HG03135 (cell line): ENCODE results near the gene ASXL1.
"Not testable (repeated sequence)": the region's sequence is repeated elsewhere in the genome, so short reads cannot be mapped to it uniquely, and the experiment has no call there.

Source experiments
- ATAC-seq: cut with Tn5 transposase; IDR thresholded peaks from one replicate; pipeline ENCODE4 v1.9.1; 2021; ENCODE audit warnings: mild to moderate bottlenecking, moderate library complexity; ENCODE audit not compliant: unreplicated experiment

The ASXL1 gene

DNA sequence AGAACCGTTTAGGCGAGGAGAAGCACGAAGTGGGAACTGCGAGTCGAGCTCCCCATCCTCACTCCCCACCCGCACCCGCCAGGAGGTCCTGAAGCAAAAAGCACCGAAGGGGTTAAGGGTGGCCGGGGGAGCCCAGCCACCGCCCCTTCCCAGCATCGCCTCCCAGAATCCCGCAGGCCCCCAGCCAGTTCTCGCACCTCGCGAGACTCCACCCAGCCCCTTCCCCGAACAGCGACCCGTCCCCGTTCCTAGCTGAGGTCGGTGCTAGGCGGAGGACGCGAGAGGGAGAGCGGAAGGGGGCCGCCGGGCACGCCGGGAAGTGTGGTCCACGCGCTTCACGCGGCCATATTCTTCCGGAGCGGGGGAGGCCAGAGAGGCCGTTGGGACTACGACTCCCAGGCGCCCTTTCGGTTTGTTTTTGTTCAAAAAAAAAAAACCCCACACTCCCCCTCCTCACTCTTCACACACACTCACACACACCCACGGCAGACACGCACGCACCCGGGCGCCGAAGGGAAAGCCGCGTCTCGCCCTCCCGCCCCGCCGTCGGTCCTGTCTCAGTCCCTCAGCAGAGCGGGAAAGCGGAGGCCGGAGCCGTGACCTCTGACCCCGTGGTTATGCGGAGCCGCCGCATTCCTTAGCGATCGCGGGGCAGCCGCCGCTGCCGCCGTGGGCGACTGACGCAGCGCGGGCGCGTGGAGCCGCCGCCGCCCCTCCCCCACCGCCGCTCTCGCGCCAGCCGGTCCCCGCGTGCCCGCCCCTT lies at the start of gene ASXL1:
Gene ASXL1, plus strand, starts transcription at position 463 of the 763 bp plus-strand sequence. CDS start 445 bp downstream, outside the sequence.
- ATAC-seq: peak; percentile 77

DNA sequence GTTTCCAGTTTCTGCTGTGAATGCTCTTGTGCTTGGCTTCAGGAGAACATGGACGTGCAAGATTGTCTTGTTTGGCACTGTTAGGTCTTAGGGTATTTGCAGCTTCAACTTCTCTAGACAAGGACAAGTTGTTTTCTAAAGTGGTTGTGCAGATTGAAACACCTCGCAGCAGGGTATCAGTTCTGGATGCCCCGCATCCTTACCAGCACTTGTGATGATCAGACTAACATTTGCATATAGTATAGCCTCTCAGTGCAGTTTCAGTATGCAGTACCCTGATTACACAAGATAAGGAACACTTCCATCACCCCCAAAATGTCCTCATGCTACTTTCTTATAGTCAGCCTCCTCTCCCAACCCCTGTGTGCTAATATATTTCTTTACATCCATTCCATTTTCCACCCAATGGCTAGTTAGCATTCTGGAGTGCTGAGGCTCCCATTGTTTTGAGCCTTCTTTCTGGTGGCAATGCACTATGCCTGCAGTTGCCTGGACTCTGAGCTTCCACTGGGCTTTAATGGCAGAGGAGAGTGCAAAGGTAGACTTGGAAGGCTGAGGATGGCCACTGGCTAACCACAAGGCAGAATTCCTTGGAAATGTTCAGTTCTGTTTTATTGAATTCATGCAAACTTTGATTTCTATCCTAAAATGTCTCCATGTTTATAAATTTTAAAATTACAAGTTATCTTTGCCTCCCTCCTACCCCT lies 45.3 kb upstream of the ASXL1 start:
- no peak for ATAC-seq

DNA sequence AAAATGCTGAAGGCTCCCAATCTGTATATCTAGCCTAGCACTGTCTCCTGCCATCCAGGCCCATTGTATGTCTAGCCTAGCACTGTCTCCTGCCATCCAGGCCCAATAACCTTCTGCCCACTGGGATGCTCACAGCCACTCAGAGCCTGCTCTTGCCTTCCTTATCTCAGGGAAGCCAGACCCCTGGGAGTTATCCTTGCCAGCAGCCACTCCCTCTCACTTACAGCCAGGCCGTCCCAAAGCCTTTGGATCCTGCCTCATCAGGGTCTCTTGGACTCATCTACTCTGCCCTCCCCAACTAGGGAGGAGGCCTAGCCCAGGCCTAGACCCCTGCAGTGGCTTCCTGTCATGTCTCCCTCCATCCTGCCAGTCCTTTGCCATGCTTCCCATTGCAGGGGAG lies 43.4 kb upstream of the ASXL1 start:
- ATAC-seq: no peak

DNA sequence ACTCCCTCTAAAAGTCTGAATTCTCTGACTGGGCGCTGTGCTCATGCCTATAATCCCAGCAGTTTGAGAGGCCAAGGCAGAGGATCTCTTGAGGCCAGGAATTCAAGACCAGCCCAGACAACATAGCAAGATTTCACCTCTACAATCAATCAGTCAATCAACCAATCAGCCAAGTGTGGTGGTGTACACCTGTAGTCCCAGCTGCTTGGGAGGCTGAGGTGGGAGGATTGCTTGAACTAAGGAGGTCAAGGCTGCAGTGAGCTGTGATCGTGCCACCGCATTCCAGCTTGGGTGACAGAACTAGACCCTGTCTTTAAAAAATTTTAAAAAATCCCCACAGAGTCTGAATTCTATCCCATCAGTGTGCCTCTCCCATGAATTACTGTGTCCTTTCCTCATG lies 42.7 kb upstream of the ASXL1 start:
- no peak for ATAC-seq

DNA sequence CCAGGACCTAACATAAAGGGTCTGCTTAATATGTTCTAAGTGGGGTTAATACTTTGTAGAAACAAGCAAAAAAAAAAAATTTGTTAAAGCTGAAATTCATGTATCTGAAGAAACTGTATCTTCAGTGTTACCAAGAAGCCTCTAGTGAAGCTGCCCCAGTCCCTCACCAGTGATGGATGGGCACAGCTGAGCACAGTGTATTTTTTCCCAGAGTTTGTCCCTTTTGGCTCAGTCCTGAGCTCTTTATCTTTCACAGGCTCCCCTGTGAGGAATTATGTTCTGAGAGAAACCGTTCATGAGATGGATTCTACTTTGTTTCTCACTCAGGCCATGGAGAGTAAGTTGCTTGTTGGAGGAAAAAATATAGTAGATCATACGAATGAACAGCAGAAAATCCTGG lies 42.2 kb upstream of the ASXL1 start:
- no peak for ATAC-seq

DNA sequence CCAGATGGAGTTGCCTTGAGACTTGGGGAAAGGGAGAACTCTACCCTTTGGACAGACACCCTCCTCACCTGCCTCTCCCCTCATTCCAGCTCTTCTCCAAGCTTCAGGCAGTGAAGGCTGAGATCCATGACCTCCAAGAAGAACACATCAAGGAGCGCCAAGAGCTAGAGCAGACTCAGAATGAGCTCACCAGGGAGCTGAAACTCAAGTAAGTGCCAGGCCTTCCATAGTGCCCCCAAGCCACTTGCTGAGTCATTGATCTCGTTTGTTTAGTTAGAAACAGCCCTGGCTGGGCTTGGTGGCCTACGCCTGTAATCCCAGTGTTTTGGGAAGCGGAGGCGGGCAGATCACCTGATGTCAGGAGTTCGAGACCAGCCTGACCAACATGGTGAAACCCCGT lies 41.5 kb upstream of the ASXL1 start:
- no peak for ATAC-seq

DNA sequence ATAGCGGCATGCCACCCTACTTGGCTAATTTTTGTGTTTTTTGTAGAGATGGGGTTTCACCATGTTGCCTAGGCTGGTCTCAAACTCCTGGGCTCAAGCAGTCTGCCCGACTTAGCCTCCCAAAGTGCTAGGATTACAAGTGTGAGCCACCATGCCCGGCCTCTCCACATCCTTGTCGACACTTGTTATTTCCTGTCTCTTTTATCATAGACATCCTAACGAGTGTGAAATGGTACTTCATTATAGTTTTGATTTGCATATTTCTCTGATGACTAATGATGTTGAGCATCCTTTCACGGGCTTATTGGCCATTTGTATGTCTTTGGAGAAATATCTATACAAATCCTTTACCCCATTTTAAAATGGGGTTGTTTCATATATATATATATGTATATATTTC lies 39.0 kb upstream of the ASXL1 start:
- no peak for ATAC-seq

DNA sequence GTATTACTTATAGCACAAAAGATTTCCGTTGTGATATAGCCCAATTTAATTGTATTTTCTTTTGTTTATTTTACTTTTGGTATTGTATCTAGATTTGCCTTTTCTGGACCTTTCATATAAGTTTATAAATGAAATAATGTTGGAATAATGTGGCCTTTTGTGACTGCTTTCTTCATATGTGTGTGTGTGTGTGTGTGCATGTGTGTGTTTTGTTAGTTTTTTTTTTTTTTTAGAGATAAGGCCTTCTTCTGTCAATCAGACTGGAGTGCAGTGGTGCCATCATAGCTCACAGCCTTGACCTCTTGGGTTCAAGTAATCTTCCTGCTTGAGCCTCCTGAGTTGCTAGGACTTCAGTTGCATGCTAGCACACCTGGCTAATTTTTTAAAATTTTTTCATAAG lies 37.8 kb upstream of the ASXL1 start:
- ATAC-seq: no peak

DNA sequence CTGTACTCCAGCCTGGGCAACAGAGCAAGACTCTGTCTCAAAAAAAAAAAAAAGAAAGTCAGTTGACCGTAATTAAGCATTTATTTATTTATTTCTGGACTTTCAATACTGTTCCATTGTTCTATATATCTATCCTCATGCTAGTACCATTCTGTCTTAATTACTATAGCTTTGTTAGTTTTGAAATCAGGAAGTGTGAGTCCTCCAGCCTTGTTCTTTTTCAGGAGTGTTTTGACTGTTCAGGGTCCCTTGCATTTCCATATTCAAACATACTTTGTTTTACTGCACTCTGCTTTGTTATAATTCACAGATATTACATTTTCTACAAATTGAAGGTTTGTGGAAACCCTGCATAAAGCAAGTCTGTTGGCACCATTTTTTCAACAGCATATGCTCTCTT lies 36.7 kb upstream of the ASXL1 start:
- ATAC-seq: no peak

DNA sequence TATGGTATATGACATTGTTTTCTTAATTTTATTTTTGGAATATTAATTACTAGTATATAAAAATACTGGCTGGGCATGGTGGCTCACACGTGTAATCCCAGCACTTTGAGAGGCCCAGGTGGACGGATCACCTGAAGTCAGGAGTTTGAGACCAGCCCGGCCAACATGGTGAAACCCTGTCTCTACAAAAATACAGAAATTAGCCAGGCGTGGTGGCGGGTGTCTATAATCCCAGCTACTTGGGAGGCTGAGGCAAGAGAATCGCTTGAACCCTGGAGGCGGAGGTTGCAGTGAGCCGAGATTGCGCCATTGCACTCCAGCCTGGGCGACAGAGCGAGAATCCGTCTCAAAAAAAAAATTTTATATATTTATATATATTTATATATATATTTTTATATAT lies 35.9 kb upstream of the ASXL1 start:
- not testable (repeated sequence) for ATAC-seq

DNA sequence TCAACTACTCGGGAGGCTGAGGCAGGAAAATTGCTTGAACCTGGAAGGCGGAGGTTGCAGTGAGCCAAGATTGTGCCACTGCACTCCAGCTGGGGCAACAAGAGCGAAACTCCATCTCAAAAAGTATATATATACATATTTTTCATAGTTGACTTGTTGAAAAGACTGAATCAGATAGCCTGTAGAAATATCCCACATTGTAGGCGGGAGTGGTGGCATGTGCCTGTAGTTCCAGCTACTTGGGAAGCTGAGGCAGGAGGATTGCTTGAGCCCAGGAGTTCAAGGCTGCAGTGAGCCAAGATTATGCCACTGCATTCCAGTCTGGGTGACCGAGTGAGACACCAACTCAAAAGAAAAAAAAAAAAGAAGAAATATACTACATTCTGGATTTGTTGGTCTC lies 34.4 kb upstream of the ASXL1 start:
- not testable (repeated sequence) for ATAC-seq

DNA sequence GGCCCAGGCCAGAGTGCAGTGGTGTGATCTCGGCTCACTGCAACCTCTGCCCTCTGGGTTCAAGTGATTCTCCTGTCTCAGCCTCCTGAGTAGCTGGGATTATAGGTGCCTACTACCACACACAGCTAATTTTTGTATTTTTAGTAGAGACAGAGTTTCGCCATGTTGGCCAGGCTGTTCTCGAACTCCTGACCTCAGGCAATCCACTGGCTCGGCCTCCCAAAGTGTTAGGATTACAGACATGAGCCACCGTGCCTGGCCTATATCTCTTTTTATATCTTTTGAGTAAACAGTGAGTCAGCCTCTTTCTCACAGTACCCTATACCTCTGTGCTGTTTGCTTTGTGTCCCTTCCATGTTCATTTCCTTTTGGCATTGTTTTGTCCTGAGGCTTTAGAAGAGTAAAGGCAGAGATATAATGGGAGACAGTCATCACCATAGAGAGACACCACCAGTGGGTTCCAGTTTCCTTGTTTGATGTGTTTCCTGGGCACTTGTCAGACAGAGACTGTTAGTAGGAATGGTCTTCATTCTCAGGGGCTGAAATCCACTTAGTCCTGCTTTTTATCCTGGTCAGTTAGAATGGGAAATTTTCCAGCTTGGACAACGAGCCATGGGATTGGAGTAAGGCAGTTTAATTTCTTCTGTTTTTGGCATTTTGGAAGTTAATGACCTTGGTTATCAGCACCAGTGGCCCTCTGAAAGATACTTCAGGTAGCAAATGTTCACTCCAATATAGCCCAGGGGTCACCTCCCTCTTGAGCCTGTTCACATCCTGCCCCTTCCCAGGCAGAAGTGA lies 32.2 kb upstream of the ASXL1 start:
- ATAC-seq: no peak

DNA sequence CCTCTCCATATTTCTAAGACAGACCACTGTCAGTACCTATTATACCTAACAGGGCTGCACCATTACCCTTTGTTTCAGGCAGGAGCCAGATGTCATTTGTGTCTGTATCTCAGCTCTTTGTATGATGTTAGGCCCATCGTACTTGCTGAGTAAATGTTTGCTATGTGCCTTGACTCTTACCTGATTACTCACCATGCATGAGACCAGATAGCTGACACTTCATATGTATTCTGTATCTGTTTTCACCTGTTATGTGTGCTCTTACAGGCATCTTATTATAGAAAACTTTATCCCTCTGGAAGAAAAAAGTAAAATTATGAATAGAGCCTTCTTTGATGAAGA lies 31.7 kb upstream of the ASXL1 start:
- ATAC-seq: no peak

DNA sequence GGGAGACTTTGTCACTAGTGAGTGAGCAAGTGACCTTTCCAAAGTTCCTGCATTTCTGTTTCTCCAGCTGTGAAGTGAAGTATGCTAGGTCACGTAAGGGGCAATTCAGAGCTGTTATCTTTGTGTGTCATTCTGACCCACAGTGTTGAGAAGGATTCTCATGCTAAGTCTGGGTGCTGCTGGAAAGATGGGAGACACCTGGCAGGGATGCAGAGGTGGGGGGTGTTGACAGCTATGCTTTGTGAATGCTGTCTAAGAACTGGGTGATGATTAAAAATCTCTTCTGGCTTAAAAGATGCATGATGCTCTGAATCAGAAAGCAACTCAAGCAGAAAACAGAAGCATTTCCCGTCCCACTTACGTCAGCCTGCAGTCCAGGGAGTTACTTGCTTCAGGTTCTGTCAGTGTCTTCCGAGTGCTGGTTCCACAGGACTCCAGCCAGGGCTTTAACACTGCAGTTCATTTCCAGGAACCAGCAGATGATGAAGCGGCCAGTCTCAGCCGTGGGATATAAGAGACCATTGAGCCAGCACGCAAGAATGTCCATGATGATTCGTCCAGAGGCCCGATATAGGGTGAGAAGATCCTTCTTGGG lies 30.9 kb upstream of the ASXL1 start:
- ATAC-seq: no peak

DNA sequence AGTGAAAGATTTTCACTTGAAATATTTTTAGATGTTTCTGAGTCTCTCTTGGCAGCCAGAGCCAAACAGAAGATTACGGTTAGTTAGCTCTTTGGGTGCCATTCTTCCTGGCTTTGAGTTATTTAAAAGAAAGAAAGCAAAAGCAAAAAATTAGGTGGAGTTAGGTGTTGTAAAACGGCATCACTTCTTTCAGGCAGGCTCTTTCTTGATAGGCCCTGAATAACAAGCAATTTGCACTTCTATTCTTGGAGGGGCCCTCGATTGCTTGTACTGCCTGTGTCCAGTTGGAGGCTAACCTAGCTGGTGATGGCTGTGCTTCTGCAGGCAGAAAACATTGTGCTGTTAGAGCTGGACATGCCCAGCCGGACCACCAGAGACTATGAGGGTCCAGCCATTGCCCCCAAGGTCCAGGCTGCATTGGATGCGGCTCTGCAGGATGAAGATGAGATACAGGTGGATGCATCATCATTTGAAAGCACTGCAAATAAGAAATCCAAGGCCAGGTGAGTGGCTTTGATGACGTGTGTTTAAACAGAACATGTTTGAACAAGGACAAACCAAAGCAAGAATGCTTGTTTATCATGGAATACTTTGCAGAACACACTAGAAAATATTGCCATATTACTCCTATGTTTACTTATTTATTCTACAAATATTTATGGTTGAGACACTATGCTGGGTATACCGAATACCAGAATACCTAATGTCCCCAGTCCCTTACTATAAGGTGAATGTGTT lies 28.1 kb upstream of the ASXL1 start:
- no peak for ATAC-seq

DNA sequence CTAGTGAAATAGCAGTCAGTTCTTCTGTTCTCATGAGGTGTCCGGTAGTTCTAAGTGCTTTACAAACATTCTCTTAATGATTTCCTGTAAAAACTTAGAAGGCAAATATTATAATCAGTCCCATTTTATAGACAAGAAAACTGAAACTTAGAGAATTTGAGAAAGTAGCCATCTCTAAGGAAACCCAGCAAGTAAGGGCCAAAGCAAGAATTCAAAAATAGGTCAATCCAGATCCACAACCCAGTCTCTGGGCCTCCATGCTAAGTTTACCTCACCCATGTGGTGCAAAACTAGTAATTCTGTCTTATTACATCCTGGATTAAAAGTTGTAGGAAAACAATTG lies 27.6 kb upstream of the ASXL1 start:
- ATAC-seq: no peak

DNA sequence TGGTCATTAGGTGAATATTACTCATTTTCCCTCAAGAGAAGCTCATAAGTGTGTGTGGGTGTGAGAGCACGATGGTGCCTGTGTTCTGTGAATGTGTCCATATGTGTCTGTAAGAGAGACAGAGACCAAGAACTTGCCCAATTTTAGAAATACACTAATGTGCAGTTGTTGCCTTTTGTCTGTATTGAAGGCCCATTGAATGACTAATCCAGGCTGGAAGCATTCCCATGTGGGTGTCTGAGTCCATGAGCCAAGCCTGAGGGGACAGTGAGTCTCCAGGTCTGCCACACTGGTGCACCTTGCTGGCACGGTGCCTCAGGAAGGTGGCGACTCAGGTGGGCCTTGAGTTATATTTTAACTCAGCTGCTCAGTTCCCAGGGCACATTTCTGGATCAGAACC lies 25.5 kb upstream of the ASXL1 start:
- ATAC-seq: no peak

DNA sequence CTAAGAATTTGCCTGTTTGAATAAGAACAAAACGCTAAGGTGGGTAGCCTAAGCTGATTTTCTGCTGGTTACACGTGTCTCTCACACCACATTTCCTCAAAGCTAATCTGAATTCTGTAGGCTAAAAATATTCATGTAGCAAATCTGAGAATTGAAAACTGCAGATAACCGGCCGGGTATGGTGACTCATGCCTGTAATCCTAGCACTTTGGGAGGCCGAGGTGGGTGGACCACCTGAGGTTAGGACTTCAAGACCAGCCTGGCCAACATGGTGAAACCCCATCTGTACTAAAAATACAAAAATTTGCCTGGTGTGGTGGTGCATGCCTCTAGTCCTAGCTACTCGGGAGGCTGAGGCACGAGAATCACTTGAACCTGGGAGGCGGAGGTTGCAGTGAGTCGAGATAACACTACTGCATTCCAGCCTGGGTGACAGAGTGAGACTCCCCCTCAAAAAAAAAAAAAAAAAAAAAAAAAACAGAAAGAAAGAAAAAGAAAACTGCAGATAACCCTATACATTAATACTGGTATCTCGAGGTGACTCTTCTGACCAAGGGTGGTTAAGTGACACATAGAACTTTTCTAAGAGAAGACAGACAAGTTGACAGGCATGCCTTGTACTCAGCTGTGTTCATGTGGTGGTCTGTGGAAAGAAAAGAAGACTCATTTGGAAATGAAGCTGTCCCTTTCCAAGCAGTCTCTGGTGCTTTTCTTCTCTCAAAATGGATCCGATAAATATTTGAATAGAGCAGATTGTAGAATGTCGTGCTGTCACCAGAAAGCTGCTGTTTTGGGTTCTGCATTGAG lies 24.7 kb upstream of the ASXL1 start:
- no peak for ATAC-seq

DNA sequence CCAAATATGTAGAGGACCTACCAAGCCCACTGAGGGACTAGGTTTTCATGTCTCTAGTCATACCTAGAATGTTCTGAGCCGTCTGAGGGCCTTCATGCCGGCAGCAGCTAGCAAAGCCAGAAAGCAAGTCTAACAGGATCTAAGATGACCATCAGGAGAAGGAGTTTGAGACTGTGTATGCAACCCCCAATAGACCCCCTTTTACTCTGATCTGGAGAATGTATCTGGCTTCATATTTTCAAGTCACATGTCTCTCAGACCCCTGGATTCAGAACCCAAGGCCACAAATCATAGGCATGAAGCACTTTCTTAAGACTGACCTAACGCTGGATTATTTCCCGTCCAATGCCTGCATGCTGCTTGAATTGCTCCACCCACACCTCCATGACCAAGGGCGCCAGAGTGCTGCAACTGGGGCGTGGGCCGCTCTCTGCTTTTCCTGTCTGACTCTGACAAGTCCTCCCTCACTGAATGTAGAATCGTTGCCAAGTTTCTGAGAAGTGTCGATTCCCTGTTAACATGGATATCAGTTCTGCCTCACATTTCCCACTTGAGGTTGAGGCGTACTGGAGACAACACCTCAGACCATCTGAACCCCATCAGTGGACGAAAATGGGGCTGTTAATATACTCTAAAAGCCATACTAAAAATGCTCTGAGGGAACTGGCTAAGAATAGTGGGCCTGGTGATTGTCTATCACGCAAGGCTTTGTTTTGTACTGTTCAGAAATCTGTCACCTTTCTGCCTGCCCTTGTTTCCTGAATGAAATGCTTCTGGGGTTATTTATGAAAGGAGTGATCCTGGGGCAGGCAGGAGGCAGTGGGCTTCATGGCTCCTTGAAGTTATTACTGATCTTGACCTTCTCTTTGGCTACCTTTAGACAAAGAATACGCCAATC lies 23.9 kb upstream of the ASXL1 start:
- ATAC-seq: no peak
